Activated naive CD4-positive, alpha-beta T cell treated with anti-CD3 and anti-CD28 coated beads, Interleukin-2, amount 10 ng/mL, durations not matched to agents 7 days and 5 days (primary cell): ENCODE measurements around the gene IKBKE.

ENCODE experiments used
- CTCF ChIA-PET: fragments of 350-600 bp; sonication (Branson Sonifier 250); formaldehyde crosslinking; loops from one replicate; lab custom pipeline; 2021; ENCODE audit warnings: antibody characterized with exemption; lab: Charles Lee
- DNase-seq: peaks from one replicate; pipeline ENCODE4 v3.0.0-alpha.2; 2020
- H3K27ac Mint-ChIP-seq: one replicate; pipeline ENCODE4 v1.8.0; 2021; ENCODE audit warnings: mild to moderate bottlenecking, moderate library complexity, mixed read lengths
- H3K27me3 Mint-ChIP-seq: one replicate; pipeline ENCODE4 v1.8.0; 2021; ENCODE audit warnings: mild to moderate bottlenecking, mixed read lengths
- H3K36me3 Mint-ChIP-seq: one replicate; pipeline ENCODE4 v1.8.0; 2021; ENCODE audit warnings: mixed read lengths
- H3K4me1 Mint-ChIP-seq: one replicate; pipeline ENCODE4 v1.8.0; 2021; ENCODE audit warnings: mixed read lengths
- H3K4me3 Mint-ChIP-seq: one replicate; pipeline ENCODE4 v1.8.0; 2021; ENCODE audit warnings: mild to moderate bottlenecking, moderate library complexity, mixed read lengths
- H3K9me3 Mint-ChIP-seq: one replicate; pipeline ENCODE4 v1.8.0; 2021; ENCODE audit warnings: mixed read lengths

IKBKE gene

DNA sequence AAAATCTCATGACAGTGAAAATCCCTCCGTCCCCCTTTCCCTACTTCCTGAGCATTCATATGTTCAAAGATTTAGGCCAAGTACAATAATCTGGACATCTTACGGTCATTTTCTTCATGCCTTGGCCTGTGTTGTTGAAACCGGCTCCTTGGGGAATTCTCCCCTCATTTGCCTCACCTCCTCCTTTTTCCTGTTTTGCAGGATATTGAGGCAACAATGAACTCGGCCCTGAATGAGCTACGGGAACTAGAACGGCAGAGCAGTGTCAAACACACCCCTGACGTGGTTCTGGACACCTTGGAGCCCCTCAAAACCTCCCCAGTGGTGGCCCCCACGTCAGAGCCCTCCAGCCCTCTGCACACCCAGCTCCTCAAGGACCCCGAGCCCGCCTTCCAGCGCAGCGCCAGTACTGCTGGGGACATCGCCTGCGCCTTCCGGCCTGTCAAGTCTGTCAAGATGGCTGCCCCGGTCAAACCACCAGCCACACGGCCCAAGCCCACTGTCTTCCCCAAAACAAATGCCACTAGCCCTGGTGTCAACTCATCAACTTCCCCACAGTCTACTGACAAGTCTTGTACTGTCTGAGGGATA, 9.3 kb upstream of the IKBKE start:
- Mint-ChIP-seq H3K4me1 (peaks cover 39% of the 10 kb centered on the region), H3K9me3 (no peaks in the 10 kb centered on the region), H3K4me3 (no peak overlapping the region), H3K27ac (no peak overlapping the region), H3K27me3 (no peaks in the 10 kb centered on the region), H3K36me3 (peaks cover 19% of the 10 kb centered on the region)
- no peak for DNase-seq
- CTCF ChIA-PET, result interaction anchor here (0.6 to 5.2 kb wide), 14 partner anchors 10 to 356 kb away, joined by 3 to 52 read pairs (median 4); partner anchors contain the start of gene IKBKE

DNA sequence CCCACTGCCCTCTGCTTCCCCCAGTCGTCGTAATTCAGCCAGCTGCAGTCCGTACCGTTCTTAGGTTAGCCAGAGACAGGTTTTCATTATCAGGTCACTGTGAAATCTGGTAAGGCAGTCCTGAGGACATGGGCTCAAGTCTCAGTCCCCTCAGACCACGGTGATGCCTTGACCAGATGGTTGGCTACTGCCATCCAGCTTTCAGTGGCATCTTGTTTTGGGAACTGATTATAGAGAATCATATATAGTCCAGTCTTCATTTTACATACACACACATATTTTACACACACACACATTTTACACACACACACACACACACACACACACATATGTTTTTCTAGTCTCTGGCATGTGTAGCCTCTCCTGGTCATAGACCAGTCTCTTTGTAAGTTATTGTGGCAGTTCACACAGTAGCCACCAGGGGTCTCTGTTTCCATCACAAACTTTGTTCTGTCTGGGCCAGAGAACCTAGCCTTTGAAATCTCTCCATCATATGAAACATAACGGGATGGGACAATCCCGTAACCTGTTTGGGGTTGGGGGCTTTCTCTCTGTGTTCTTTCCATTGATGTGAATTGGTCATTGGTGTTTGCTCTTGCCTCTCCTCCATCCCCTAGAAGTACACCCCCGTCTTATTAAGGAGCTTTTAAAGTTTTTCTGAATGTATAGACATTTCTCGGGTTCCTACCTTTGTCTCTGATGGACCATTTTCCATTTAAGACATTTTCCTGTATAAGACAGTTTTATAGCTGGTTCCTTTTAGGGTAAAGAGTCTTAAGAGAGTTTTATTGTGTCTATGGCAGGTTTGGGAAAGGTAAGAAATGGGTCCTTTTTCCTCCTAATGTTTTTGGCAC, 8.4 kb upstream of the IKBKE start:
- peak; percentile 87 for DNase-seq
- H3K27ac Mint-ChIP-seq, result no peak overlapping the region
- CTCF ChIA-PET, result interaction anchor here (0.6 to 5.2 kb wide), 23 partner anchors 10 to 357 kb away, joined by 3 to 52 read pairs (median 4); partner anchors contain the start of gene IKBKE
- no peaks in the 10 kb centered on the region for H3K9me3 Mint-ChIP-seq
- peaks cover 17% of the 10 kb centered on the region for H3K36me3 Mint-ChIP-seq
- peaks cover 41% of the 10 kb centered on the region for H3K4me1 Mint-ChIP-seq
- H3K27me3 Mint-ChIP-seq, result no peaks in the 10 kb centered on the region
- H3K4me3 Mint-ChIP-seq, result no peak overlapping the region

DNA sequence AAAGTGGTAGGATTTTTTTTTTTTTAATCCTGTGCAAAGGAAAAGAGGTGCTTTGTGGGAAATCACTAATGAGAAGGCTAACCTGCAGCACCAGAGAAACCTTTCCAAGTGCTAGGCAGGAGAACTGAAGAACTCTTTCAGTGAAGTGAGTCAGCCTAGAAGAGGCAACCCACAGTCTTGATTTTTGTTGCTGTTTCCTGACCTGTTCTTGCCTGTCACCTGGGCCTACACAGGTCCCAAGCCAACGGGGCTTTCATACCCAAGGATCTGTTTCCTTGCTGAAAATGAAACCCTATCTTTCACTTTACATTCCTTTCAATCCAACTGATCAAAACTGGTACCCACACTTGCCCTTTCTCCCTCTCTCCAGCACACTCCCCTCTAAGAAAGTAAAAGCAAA, 7.1 kb upstream of the IKBKE start:
- Mint-ChIP-seq H3K4me1 (peaks cover 51% of the 10 kb centered on the region), H3K27ac (peak overlapping the region; percentile 56), H3K4me3 (no peak overlapping the region), H3K27me3 (no peaks in the 10 kb centered on the region), H3K36me3 (peaks cover 16% of the 10 kb centered on the region), H3K9me3 (no peaks in the 10 kb centered on the region)
- DNase-seq, result no peak
- CTCF ChIA-PET, result interaction anchor here (0.9 to 5.2 kb wide), 6 partner anchors 9 to 201 kb away, joined by 4 to 52 read pairs (median 20); partner anchors contain the start of gene IKBKE

DNA sequence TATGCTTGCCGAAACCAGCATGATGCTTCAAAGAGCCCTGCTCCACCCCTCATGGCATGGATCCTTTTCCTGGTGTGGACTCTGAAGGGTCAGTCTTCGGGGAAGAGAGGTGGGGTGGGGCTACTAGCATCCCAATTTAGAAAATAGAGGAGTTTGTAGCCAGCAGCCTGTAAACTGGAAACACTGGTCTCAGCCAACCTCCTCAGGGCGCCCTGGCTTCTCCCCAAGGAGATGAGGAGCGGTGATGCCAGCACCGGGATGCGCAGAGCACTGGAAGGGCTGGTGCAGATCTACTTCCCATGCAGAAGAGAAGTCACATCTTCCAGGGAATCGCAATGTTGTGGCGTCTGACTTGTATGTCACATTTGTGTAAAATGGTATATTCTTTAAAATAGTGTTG, 6.4 kb upstream of the IKBKE start:
- DNase-seq, result no peak
- no peak overlapping the region for H3K4me3 Mint-ChIP-seq
- no peaks in the 10 kb centered on the region for H3K27me3 Mint-ChIP-seq
- H3K27ac Mint-ChIP-seq, result no peak overlapping the region
- H3K9me3 Mint-ChIP-seq, result no peaks in the 10 kb centered on the region
- peaks cover 58% of the 10 kb centered on the region for H3K4me1 Mint-ChIP-seq
- peaks cover 15% of the 10 kb centered on the region for H3K36me3 Mint-ChIP-seq
- CTCF ChIA-PET, result interaction anchor here (0.9 to 5.0 kb wide), 4 partner anchors 14 to 200 kb away, joined by 4 to 25 read pairs (median 14); no protein-coding TSS in a partner anchor

DNA sequence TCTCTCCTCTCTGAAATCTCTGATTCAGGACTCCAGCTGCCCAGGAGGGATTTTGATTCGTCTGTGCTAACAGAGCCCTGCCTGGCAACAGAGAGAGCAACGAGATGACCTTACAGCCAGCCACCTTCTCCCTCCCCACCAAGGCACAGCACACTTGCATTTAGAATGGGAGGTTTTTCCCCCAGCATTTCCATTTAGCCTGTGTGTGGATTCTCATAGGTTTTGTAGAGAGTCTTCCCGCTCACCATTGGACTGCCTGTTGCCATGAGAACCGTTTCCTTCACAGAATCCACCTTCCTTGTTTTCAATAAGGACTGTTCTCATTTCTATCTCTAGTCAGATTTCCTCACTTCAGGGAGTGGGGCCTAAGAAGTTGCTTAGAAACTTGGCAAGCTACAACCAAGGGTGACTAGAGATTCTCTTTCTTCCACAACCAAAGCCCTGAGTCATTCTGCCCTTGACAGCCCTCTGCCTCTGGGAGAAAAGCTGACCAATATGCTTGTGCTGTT, 5.8 kb upstream of the IKBKE start:
- CTCF ChIA-PET, result interaction anchor here (0.9 to 5.0 kb wide), 4 partner anchors 9 to 26 kb away, joined by 3 to 25 read pairs (median 3); no protein-coding TSS in a partner anchor
- Mint-ChIP-seq H3K36me3 (peaks cover 13% of the 10 kb centered on the region), H3K4me3 (no peak overlapping the region), H3K9me3 (no peaks in the 10 kb centered on the region), H3K27ac (no peak overlapping the region), H3K27me3 (no peaks in the 10 kb centered on the region), H3K4me1 (peaks cover 64% of the 10 kb centered on the region)
- DNase-seq, result no peak

DNA sequence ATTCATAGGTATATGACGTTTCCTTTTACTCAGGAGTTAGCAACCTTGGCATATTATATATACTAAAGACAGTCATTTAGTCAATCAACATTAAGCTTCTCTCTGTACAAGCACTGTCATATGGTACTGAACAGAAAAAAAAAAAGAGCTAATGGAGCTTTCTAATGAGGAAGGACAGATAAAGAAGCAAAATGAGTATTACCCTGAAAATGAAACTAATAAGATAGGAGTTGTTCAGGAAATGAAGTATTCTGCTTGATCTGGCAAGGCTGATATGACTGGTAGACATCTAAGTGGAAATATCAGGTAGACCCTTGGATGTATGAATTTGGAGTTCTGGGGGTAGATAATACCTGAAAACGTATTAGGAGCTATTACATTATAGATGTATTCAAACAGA, 4.3 kb upstream of the IKBKE start:
- Mint-ChIP-seq H3K36me3 (peaks cover 14% of the 10 kb centered on the region), H3K4me3 (no peak overlapping the region), H3K27ac (peak overlapping the region; percentile 49), H3K27me3 (no peaks in the 10 kb centered on the region), H3K4me1 (peaks cover 73% of the 10 kb centered on the region), H3K9me3 (no peaks in the 10 kb centered on the region)
- CTCF ChIA-PET, result interaction anchor here (0.7 to 5.0 kb wide), 4 partner anchors 12 to 129 kb away, joined by 3 to 25 read pairs (median 6); no protein-coding TSS in a partner anchor
- DNase-seq, result no peak

DNA sequence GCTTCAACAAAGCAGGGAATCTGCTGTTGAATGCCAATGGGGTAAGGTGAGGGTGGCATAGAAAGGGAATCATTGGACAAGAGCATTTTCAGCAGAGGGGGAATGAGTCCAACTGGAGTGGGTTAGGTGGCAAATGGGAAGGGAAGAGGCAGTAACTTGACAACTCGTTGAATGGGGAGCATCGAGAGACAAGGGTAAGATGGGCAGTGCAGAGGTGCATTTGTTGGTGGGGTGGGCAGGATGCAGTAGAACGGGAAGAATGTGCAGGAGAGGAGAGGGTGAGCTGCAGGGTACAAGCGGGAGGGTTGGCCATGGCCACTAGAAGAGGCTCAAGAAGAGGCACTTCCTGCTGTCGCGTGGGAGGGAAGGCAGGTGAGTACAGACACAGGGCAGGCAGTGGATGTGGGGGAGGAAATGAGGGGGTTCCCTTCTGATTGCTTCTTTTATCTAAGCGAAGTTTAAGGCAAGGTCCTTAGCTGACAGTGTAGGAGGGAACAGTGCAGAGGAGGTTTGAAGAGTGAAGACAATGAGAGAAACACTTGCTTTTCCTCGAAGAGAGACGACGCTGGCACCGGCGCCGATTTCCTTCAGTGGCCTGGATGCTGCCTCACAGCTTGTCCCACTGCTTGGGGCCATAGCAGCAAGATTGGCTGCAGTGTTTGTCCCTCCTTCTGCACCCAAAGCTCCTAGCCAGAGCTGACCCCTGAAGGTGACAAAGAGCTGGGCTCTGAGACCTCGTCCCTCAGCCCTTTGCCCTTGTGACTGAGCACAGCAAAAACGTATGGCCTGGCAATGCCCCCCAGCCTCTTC, 3.2 kb upstream of the IKBKE start:
- Mint-ChIP-seq H3K9me3 (no peaks in the 10 kb centered on the region), H3K27ac (peak overlapping the region; percentile 85), H3K4me3 (peak overlapping the region; percentile 5), H3K27me3 (no peaks in the 10 kb centered on the region), H3K4me1 (peaks cover 82% of the 10 kb centered on the region), H3K36me3 (peaks cover 18% of the 10 kb centered on the region)
- CTCF ChIA-PET, result interaction anchor here (2.3 to 5.0 kb wide), 2 partner anchors 11 to 24 kb away, joined by 6 to 25 read pairs; no protein-coding TSS in a partner anchor
- peak; percentile 40 for DNase-seq

DNA sequence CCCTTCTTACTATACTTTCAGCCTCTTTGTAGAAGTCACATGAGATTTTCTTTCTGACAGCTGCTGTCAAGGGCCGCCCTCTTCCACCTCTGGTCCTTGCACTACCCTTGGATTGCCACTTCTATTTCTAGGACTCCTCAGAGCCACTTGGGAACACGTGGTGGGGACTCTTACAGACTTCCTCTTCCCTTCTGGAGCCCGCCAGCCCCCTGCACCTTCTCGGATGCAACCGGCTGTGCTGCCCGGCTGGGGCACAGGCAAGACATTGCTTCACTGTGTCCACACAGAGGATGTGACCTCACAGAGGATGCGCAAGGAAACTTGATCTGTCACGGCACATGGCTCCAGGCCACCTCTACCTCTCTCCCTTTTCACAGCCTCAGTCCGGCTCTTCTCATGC, 2.4 kb upstream of the IKBKE start:
- CTCF ChIA-PET, result interaction anchor here (2.3 to 5.0 kb wide), 2 partner anchors 10 to 23 kb away, joined by 6 to 25 read pairs; no protein-coding TSS in a partner anchor
- Mint-ChIP-seq H3K36me3 (peaks cover 23% of the 10 kb centered on the region), H3K27ac (peak overlapping the region; percentile 85), H3K4me1 (peaks cover 87% of the 10 kb centered on the region), H3K9me3 (no peaks in the 10 kb centered on the region), H3K27me3 (no peaks in the 10 kb centered on the region), H3K4me3 (peak overlapping the region; percentile 33)
- peak; percentile 36 for DNase-seq

DNA sequence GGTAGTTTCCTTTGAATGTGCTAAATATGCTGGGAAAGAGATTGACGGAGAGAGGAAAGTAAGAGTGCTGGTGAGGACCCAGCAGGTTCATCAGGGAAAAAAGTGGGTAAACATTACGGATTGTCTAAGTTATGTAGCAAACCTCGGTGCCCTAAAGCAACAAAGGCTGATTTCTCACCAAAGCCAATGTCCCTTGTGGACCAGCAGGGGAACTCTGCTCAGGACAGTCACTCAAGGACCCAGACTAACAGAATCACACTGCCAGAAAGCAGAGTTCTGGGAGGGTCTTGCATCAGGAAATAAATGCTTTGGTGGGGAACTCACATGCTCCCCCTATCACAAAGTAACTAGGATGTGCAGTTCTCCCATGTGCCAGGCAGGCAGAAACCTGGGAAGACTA, 1.7 kb upstream of the IKBKE start:
- Mint-ChIP-seq H3K27me3 (no peaks in the 10 kb centered on the region), H3K36me3 (peaks cover 29% of the 10 kb centered on the region), H3K4me3 (peak overlapping the region; percentile 72), H3K27ac (peak overlapping the region; percentile 67), H3K4me1 (peaks cover 87% of the 10 kb centered on the region), H3K9me3 (no peaks in the 10 kb centered on the region)
- CTCF ChIA-PET, result interaction anchor here (0.9 to 3.3 kb wide), 2 partner anchors 11 to 77 kb away, joined by 5 to 12 read pairs; no protein-coding TSS in a partner anchor
- DNase-seq, result no peak

DNA sequence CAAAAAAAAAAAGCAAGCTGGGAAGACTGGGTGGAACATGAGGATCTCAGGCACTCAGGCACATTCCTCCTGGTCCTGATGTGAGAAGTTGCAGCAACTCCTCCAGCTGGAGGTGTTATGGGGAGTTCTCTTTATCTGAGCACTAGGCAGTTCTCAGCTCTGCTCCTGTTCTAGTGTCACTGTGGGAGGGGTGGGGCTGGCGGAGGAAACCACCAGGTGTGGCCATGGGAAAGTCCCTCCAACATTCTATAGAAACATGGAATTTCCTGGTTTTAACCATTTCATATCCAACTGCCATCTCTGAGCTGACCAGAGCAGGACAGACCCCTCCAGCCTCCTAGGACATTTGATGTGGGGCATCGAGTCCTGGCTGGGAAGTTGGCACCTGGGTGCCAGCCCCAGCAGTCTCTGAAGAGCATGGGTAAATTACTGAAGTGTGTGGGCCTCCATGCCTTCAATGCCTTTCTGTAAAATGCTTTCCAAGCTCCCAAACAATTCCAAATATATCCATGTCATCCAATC, 804 bp upstream of the IKBKE start:
- peaks cover 35% of the 10 kb centered on the region for H3K36me3 Mint-ChIP-seq
- H3K27me3 Mint-ChIP-seq, result no peaks in the 10 kb centered on the region
- H3K4me3 Mint-ChIP-seq, result peak overlapping the region; percentile 72
- peak overlapping the region; percentile 67 for H3K27ac Mint-ChIP-seq
- H3K4me1 Mint-ChIP-seq, result peaks cover 90% of the 10 kb centered on the region
- DNase-seq, result peak; percentile 58
- no peaks in the 10 kb centered on the region for H3K9me3 Mint-ChIP-seq
- CTCF ChIA-PET, result interaction anchor here (0.9 to 5.7 kb wide), 12 partner anchors 8 to 194 kb away, joined by 3 to 43 read pairs (median 6); partner anchors contain the start of gene EIF2D

DNA sequence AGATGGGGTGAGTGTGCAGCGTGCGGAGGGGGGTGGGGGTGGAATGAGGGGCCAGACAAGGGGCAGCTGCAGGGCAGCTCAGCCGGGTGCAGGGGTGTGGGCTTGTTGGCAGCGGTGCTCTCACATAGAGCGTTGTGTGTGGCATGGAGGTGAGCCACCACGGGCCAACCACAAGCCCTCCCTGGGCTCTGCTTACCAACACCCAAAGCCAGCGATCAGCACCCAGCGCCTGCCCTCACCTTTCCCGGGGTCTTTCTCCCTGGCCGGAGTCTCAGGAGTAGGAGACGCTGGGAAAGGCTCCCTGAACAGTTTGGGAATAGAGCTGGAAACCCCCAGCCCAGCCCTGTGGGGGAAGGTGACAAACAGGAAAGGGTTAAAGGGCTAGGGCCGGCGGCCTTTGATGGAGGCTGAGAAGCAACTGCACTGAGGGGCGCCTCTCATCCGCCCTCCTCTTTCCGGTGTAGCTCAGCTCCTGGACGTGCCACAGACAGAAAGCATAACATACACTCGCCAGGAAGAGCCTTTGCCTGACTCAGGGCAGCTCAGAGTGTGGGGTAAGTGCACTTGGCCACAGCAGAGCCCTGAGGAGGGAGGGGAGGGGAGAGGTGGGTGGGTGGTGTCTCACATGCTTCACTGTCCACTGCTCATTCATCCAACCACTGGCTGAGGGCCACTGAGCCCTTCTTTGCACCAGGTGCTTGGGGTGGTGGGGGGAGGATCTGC, 577 bp downstream of the IKBKE start:
- no peaks in the 10 kb centered on the region for H3K9me3 Mint-ChIP-seq
- H3K27ac Mint-ChIP-seq, result peak overlapping the region; percentile 67
- DNase-seq, result peak; percentile 77
- no peaks in the 10 kb centered on the region for H3K27me3 Mint-ChIP-seq
- CTCF ChIA-PET, result interaction anchor here (1.0 to 5.7 kb wide), 14 partner anchors 9 to 193 kb away, joined by 3 to 43 read pairs (median 6); partner anchors contain the start of genes EIF2D and RASSF5
- peak overlapping the region; percentile 72 for H3K4me3 Mint-ChIP-seq
- H3K4me1 Mint-ChIP-seq, result peaks cover 83% of the 10 kb centered on the region
- H3K36me3 Mint-ChIP-seq, result peaks cover 44% of the 10 kb centered on the region

DNA sequence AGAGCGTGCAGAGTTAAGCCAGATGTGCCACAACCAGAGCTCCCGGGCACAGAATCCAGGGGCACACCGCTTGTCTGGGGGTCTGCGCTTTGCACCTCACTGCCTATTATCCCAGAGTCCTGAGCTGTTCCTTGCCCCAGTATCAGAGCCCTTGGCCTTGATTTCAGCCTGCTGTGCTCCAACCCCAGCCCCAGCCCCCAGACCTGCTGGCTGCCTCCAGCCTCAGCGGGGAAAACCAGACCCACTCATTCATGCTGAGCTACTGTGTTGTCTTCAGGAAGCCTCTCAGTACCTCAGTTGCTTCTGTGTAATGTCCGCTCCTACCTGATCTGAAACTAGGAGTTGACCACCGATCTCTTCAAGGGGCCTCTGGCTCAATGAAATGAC, 1.1 kb downstream of the IKBKE start:
- Mint-ChIP-seq H3K27ac (peak overlapping the region; percentile 67), H3K4me3 (peak overlapping the region; percentile 72), H3K9me3 (no peaks in the 10 kb centered on the region), H3K4me1 (peaks cover 78% of the 10 kb centered on the region), H3K36me3 (peaks cover 47% of the 10 kb centered on the region), H3K27me3 (no peaks in the 10 kb centered on the region)
- no peak for DNase-seq
- CTCF ChIA-PET, result interaction anchor here (1.2 to 5.7 kb wide), 8 partner anchors 8 to 188 kb away, joined by 3 to 43 read pairs (median 11); no protein-coding TSS in a partner anchor
